ENCODE results near the gene CD9.

- no peak for TF ChIP-seq POLR2A (IDR thresholded peaks at IDR 0.05; ENCODE audit: low read depth, low read length)
- no peak for TF ChIP-seq EZH2 (IDR thresholded peaks at IDR 0.05; ENCODE audit: borderline replicate concordance, low read depth, low read length, severe bottlenecking)
- TF ChIP-seq CTCF (IDR thresholded peaks at IDR 0.05; ENCODE audit: extremely low read depth in 1 of 2, insufficient read depth in 1 of 2, low read depth in 1 of 2, low read length in 2 of 2): no peak
- no peak for TF ChIP-seq POLR2AphosphoS5 (IDR thresholded peaks at IDR 0.05; ENCODE audit: insufficient read depth, low read depth, low read length)
- no peak for TF ChIP-seq GATA2 (IDR thresholded peaks at IDR 0.05; ENCODE audit: insufficient read depth, insufficient read length, low read depth, low read length)
Measured at GRCh38 chr12:6235906-6236640, 35.9 kb downstream of the CD9 start.
